Vagina (tissue), 2 donors: ENCODE measurements around the gene OSBPL8. TPM values are rescaled to one million over a fixed set of nuclear protein-coding genes. Genes with fewer than 3 reads are reported as not detected.
A peak's percentile ranks its signal among the peaks of the same experiment; 100 is the strongest.

Source experiments
- DNase-seq, 2 donors: peaks; one replicate each; pipeline ENCODE4 v3.0.0-alpha.2; 2017; ENCODE audit errors: extremely low spot score in 2 of 2
- H3K27ac ChIP-seq: fragments of 200-600 bp; sonication (generic); one replicate; pipeline ENCODE4 v1.5.1; 2019
- H3K27me3 ChIP-seq: fragments of 200-600 bp; sonication (generic); one replicate; pipeline ENCODE4 v1.5.1; 2019
- H3K36me3 ChIP-seq, 2 donors: fragments of 200-600 bp; sonication (generic); one replicate each; pipeline ENCODE4 v1.5.1; 2017 to 2019
- H3K4me1 ChIP-seq: fragments of 200-600 bp; sonication (generic); one replicate; pipeline ENCODE4 v1.5.1; 2019
- H3K4me3 ChIP-seq, 2 donors: fragments of 200-600 bp; sonication (generic); 1 replicate in 1 of 2; 2 replicates in 1 of 2; pipeline ENCODE4 v1.5.1; 2016 to 2019
- H3K9me3 ChIP-seq: fragments of 200-600 bp; sonication (generic); one replicate; pipeline ENCODE4 v1.5.1; 2019
- CTCF ChIP-seq, 3 experiments: fragments of 450-650 bp in 2 of 3; fragments of 200-600 bp in 1 of 3; sonication (generic) in 1 of 3; IDR thresholded peaks; one replicate each; pipeline ENCODE4 v1.5.1; 2017 to 2019; ENCODE audit warnings: antibody characterized with exemption in 3 of 3, mild to moderate bottlenecking in 2 of 3, moderate library complexity in 2 of 3
- POLR2A ChIP-seq, 2 donors: fragments of 450-650 bp; IDR thresholded peaks; one replicate each; pipeline ENCODE4 v1.6.1; 2017; ENCODE audit warnings: antibody characterized with exemption in 2 of 2, mild to moderate bottlenecking in 2 of 2, moderate library complexity in 2 of 2
- POLR2AphosphoS5 ChIP-seq, 2 donors: sonication (generic); formaldehyde crosslinking; IDR thresholded peaks; one replicate each; pipeline ENCODE4 v1.9.0; 2017; ENCODE audit warnings: antibody characterized with exemption in 2 of 2, mild to moderate bottlenecking in 2 of 2, low read depth in 1 of 2; ENCODE audit not compliant: insufficient read depth in 1 of 2
- intact Hi-C: fragments of 100-400 bp; cut with DNase I; formaldehyde crosslinking; loops from one replicate; pipeline ENCODE4 v1.15.1; 2023
- total RNA-seq: library from RNA; depleted of rRNA; stranded (reverse); fragments of >200 nt; gene quantifications from one replicate; pipeline ENCODE4 v1.2.3, GENCODE V29; 2016

Gene OSBPL8
- 66.5 TPM for total RNA-seq

GRCh38 chr12:76559400-76560085, at the start of gene OSBPL8:
TSS of gene OSBPL8 (minus strand) at chr12:76559771. CDS start at chr12:76487551, 72,220 bp downstream.
- Histone ChIP-seq H3K27ac (peak within 1 kb of the TSS; percentile 95), H3K36me3 (no peaks in the 10 kb centered on the region), H3K4me3 (peak within 1 kb of the TSS; percentile 83 to 86), H3K27me3 (no peaks in the 10 kb centered on the region), H3K9me3 (no peaks in the 10 kb centered on the region), H3K4me1 (peaks cover 26% of the 10 kb centered on the region)
- intact Hi-C loops = no loop called here
- TF ChIP-seq CTCF (IDR thresholded peaks at IDR 0.05) = peak in 1 of 3 experiments; percentile 31
- TF ChIP-seq POLR2A (IDR thresholded peaks at IDR 0.05) = peak in 1 of 2 donors; percentile 82
- TF ChIP-seq POLR2AphosphoS5 (IDR thresholded peaks at IDR 0.05; ENCODE audit: insufficient read depth in 1 of 2, low read depth in 1 of 2) = peak; percentile 89 to 98
- DNase-seq = peak; percentile 97 to 98

- Histone ChIP-seq H3K27ac (no peak overlapping the region), H3K4me1 (peaks cover 17% of the 10 kb centered on the region), H3K9me3 (no peaks in the 10 kb centered on the region), H3K27me3 (no peaks in the 10 kb centered on the region), H3K4me3 (no peak overlapping the region), H3K36me3 (no peaks in the 10 kb centered on the region)
- intact Hi-C loops = no loop called here
- no peak for TF ChIP-seq CTCF (IDR thresholded peaks at IDR 0.05)
- no peak for TF ChIP-seq POLR2A (IDR thresholded peaks at IDR 0.05)
- no peak for TF ChIP-seq POLR2AphosphoS5 (IDR thresholded peaks at IDR 0.05; ENCODE audit: insufficient read depth in 1 of 2, low read depth in 1 of 2)
- DNase-seq = no peak
These were observed 48.5 kb upstream of the OSBPL8 start for GRCh38 chr12:76608070-76608469.

- H3K9me3 ChIP-seq = no peaks in the 10 kb centered on the region
- TF ChIP-seq CTCF (IDR thresholded peaks at IDR 0.05) (no peak), POLR2AphosphoS5 (IDR thresholded peaks at IDR 0.05; ENCODE audit: insufficient read depth in 1 of 2, low read depth in 1 of 2) (no peak), POLR2A (IDR thresholded peaks at IDR 0.05) (no peak)
- intact Hi-C loops = no loop called here
- H3K4me1 ChIP-seq = no peaks in the 10 kb centered on the region
- no peaks in the 10 kb centered on the region for H3K27me3 ChIP-seq
- H3K27ac ChIP-seq = no peak overlapping the region
- DNase-seq = no peak
- H3K4me3 ChIP-seq = no peak overlapping the region
- no peaks in the 10 kb centered on the region for H3K36me3 ChIP-seq
These were observed 35.5 kb upstream of the OSBPL8 start for GRCh38 chr12:76595056-76595455.

GRCh38 chr12:76591476-76591875, 31.9 kb upstream of the OSBPL8 start:
- Histone ChIP-seq H3K4me1 (no peaks in the 10 kb centered on the region), H3K27ac (no peak overlapping the region), H3K4me3 (no peak overlapping the region), H3K9me3 (no peaks in the 10 kb centered on the region), H3K36me3 (no peaks in the 10 kb centered on the region), H3K27me3 (no peaks in the 10 kb centered on the region)
- no peak for TF ChIP-seq POLR2AphosphoS5 (IDR thresholded peaks at IDR 0.05; ENCODE audit: insufficient read depth in 1 of 2, low read depth in 1 of 2)
- TF ChIP-seq POLR2A (IDR thresholded peaks at IDR 0.05) = no peak
- TF ChIP-seq CTCF (IDR thresholded peaks at IDR 0.05) = no peak
- DNase-seq = no peak
- intact Hi-C loops = no loop called here

GRCh38 chr12:76590131-76590530, 30.6 kb upstream of the OSBPL8 start:
- Histone ChIP-seq H3K27ac (peak overlapping the region; percentile 68), H3K4me3 (no peak overlapping the region), H3K36me3 (no peaks in the 10 kb centered on the region), H3K27me3 (no peaks in the 10 kb centered on the region), H3K4me1 (no peaks in the 10 kb centered on the region), H3K9me3 (no peaks in the 10 kb centered on the region)
- intact Hi-C loops = no loop called here
- no peak for TF ChIP-seq POLR2AphosphoS5 (IDR thresholded peaks at IDR 0.05; ENCODE audit: insufficient read depth in 1 of 2, low read depth in 1 of 2)
- no peak for TF ChIP-seq POLR2A (IDR thresholded peaks at IDR 0.05)
- no peak for TF ChIP-seq CTCF (IDR thresholded peaks at IDR 0.05)
- no peak for DNase-seq
